DND-41 (cell line): ENCODE measurements around the gene TP53I11.

Experiments used
- EZH2 ChIP-seq: IDR thresholded peaks from 3 replicates; pipeline ENCODE4 v1.6.1; 2012; ENCODE audit warnings: borderline replicate concordance, low read depth, mild to moderate bottlenecking, moderate library complexity, low read length, inconsistent platforms; ENCODE audit not compliant: severe bottlenecking
- TF ChIP-seq, protein P1 (sequence below): IDR thresholded peaks from 2 replicates; pipeline ENCODE4 v1.5.1; 2012; ENCODE audit warnings: borderline replicate concordance, low read length, moderate library complexity, mild to moderate bottlenecking; ENCODE audit not compliant: poor library complexity, severe bottlenecking; ENCODE audit errors: extremely low read depth

DNA sequence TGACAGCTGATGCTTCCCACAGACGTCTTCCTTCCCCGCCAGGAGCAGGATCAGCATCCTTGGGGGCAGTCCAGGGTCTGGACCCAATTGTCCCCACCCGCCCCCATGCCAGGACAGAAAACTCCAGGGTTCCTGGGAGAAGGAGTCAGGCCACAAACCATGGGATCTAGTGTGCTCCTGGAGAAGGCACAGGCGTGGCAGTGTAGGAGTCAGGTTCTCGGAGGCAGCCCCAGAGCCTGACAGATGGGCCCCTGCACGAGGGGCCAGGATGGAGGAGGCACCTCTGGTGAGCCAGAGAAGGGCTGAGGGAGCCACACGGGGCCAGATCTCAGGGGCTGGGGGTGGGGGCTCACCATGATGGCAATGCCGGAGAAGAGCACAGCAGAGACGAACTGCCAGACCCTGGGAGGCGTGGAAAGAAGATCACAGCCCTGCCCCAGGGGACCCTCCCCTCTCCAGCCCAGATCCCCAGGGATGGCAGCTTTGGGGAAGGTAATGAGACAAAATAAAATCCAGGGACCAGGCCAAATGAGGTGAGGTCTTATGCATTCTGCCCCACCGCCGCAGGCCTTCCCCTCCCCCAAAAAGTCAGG lies 13.6 kb downstream of the TP53I11 start:
- TF ChIP-seq EZH2: no peak
- TF ChIP-seq, protein P1, sequence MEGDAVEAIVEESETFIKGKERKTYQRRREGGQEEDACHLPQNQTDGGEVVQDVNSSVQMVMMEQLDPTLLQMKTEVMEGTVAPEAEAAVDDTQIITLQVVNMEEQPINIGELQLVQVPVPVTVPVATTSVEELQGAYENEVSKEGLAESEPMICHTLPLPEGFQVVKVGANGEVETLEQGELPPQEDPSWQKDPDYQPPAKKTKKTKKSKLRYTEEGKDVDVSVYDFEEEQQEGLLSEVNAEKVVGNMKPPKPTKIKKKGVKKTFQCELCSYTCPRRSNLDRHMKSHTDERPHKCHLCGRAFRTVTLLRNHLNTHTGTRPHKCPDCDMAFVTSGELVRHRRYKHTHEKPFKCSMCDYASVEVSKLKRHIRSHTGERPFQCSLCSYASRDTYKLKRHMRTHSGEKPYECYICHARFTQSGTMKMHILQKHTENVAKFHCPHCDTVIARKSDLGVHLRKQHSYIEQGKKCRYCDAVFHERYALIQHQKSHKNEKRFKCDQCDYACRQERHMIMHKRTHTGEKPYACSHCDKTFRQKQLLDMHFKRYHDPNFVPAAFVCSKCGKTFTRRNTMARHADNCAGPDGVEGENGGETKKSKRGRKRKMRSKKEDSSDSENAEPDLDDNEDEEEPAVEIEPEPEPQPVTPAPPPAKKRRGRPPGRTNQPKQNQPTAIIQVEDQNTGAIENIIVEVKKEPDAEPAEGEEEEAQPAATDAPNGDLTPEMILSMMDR: no peak
